ENCODE results near the gene C1QB.

C1QB gene

DNA sequence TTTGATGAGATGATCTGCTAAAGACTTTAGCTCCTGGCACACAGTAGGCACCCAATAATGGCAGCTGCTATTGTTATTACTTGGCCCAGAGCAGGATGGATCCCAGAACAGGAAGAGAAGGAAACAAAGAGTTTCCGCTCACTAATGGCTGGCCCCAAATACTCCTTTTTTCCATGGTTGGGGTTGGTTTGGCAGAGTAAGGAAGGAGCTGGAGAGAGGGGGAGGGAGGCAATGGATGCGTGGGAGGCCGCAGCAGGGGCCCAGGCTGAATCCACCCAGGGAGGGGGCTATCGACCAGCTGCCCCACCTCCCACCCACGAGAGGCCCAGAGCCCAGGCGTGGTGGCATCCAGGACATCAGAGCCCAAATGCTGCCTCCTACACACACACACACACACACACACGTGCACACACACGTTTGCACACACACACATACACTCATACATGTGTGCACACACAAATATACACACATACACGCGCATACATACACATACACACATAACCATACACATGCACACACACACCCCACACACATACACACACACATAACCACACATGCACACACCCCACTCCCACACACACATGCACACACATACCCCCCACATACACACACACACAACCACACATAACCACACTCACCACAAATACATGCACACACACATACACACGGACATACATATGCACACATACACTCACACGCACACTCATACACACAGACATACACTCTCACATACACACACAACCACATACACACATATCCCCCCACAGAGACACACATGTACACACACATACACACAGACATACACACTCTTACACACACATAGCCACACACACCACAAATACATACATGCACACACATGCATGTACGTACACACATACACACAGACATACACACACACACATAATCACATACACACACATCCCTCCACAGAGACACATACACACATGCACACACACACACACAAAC is 25.2 kb downstream of the C1QB start:
- H3K4me3 ChIP-seq (ENCODE audit: low read length) = no peak overlapping the region
- no peak for TF ChIP-seq CTCF (conservative IDR thresholded peaks at IDR 0.05; ENCODE audit: low read depth, low read length)
- DNase-seq (ENCODE audit: low read depth) = no peak

GRCh38 chr1:22680726-22681125 is 27.7 kb downstream of the C1QB start:
- no peak for DNase-seq (ENCODE audit: low read depth)
- no peak overlapping the region for H3K4me3 ChIP-seq (ENCODE audit: low read length)
- TF ChIP-seq CTCF (conservative IDR thresholded peaks at IDR 0.05; ENCODE audit: low read depth, low read length) = no peak

- TF ChIP-seq CTCF (conservative IDR thresholded peaks at IDR 0.05; ENCODE audit: low read depth, low read length) = no peak
- no peak overlapping the region for H3K4me3 ChIP-seq (ENCODE audit: low read length)
- no peak for DNase-seq (ENCODE audit: low read depth)
Measured at GRCh38 chr1:22681556-22682276, 28.7 kb downstream of the C1QB start.

DNA sequence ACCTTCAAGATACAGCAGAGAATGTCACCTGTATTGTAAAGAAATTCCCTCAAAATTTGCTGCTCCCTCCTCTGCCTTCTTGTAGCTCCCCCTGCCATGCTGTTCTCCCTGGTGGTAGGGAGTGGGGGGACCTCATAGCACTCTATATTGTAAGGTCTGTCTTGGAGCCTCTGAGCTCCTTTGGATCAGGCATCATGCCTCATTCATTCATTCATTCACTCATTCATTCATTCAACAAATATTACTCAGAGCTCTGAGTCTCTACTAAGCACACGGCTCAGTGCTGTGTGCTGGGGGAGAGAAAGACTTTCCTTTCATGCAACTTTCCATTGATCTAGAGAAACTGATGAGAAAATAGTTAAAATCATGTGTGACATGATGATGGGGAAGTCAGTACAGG is 30.5 kb downstream of the C1QB start:
- H3K4me3 ChIP-seq (ENCODE audit: low read length) = no peak overlapping the region
- no peak for DNase-seq (ENCODE audit: low read depth)
- TF ChIP-seq CTCF (conservative IDR thresholded peaks at IDR 0.05; ENCODE audit: low read depth, low read length) = no peak

- no peak for TF ChIP-seq CTCF (conservative IDR thresholded peaks at IDR 0.05; ENCODE audit: low read depth, low read length)
- no peak for DNase-seq (ENCODE audit: low read depth)
- H3K4me3 ChIP-seq (ENCODE audit: low read length) = no peak overlapping the region
Measured at GRCh38 chr1:22685591-22686059, 32.6 kb downstream of the C1QB start.

DNA sequence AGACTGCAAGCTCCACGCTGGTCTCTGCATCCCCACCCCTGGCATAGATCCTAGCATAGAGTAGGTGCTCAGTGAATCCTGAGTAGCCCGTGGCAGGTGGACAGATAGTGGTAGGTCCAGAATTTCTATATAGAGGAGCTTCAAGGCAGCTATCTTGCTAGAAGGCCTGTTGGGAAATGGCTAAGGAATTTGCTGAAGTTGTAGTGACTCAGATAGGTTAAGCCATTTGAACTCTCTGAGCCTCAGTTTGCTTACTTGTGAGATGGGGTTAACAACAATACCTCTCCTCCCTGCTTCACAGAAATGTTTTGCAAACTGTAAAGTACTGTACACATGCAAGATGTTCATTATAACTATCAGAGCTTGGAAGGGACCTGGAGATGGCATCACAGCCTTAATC is 34.2 kb downstream of the C1QB start:
- no peak overlapping the region for H3K4me3 ChIP-seq (ENCODE audit: low read length)
- DNase-seq (ENCODE audit: low read depth) = no peak
- TF ChIP-seq CTCF (conservative IDR thresholded peaks at IDR 0.05; ENCODE audit: low read depth, low read length) = no peak
